Parathyroid adenoma (tissue), 2 donors: ENCODE data around the gene KRTAP5-2.
"Not testable (repeated sequence)": the region's sequence is repeated elsewhere in the genome, so short reads cannot be mapped to it uniquely, and the experiment has no call there.

Experiments
- H2AFZ ChIP-seq: fragments of 300-600 bp; sonication (generic); one replicate; pipeline ENCODE4 v1.7.0; 2017; ENCODE audit warnings: antibody characterized with exemption, mild to moderate bottlenecking
- H3K27ac ChIP-seq: fragments of 300-600 bp; sonication (generic); one replicate; pipeline ENCODE4 v1.7.0; 2017
- H3K27me3 ChIP-seq: fragments of 300-600 bp; sonication (generic); one replicate; pipeline ENCODE4 v1.7.0; 2017; ENCODE audit warnings: low read length; ENCODE audit not compliant: control insufficient read depth, insufficient read depth
- H3K36me3 ChIP-seq: fragments of 300-600 bp; sonication (generic); one replicate; pipeline ENCODE4 v1.7.0; 2017; ENCODE audit warnings: low read length; ENCODE audit not compliant: control insufficient read depth, insufficient read depth
- H3K4me1 ChIP-seq: fragments of 300-600 bp; sonication (generic); one replicate; pipeline ENCODE4 v1.7.0; 2017; ENCODE audit warnings: control low read depth
- H3K4me2 ChIP-seq: fragments of 300-600 bp; sonication (generic); one replicate; pipeline ENCODE4 v1.7.0; 2017; ENCODE audit warnings: low read length
- H3K4me3 ChIP-seq: fragments of 300-600 bp; sonication (generic); one replicate; pipeline ENCODE4 v1.7.0; 2017; ENCODE audit warnings: low read depth, low read length
- H3K79me2 ChIP-seq: fragments of 300-600 bp; sonication (generic); one replicate; pipeline ENCODE4 v1.7.0; 2017; ENCODE audit warnings: control low read depth
- H3K9ac ChIP-seq: fragments of 300-600 bp; sonication (generic); one replicate; pipeline ENCODE4 v1.7.0; 2017; ENCODE audit warnings: mild to moderate bottlenecking
- H3K9me3 ChIP-seq: fragments of 300-600 bp; sonication (generic); one replicate; pipeline ENCODE4 v1.7.0; 2017; ENCODE audit warnings: low read length; ENCODE audit not compliant: control insufficient read depth
- CTCF ChIP-seq: fragments of 300-600 bp; sonication (generic); IDR thresholded peaks from one replicate; pipeline ENCODE4 v1.7.0; 2017; ENCODE audit warnings: antibody characterized with exemption, mild to moderate bottlenecking
- donor health status: primary hyperparathyroidism.

KRTAP5-2 gene

DNA sequence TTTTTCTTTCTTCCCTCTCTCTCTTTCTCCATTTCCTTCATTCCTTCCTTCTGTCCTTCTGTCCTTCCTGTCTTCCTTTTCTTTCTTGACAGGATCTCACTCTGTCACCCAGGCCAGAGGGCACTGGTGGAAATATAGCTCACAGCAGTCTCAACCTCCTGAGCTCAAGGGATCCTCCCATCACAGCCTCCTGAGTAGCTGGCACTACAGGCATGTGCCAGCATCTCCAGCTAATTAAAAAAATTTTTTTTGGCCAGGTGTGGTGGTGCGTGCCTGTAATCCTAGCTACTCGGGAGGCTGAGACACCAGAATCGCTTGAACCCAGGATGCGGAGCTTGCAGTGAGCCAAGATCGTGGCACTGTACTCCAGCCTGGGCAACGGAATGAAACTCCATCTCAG, 21.3 kb downstream of the KRTAP5-2 start:
- Histone ChIP-seq H3K4me1 (no peaks in the 10 kb centered on the region), H3K79me2 (no peaks in the 10 kb centered on the region), H3K9me3 (no peaks in the 10 kb centered on the region), H3K4me3 (no peak overlapping the region), H3K4me2 (no peak overlapping the region), H3K27me3 (no peaks in the 10 kb centered on the region), H2AFZ (no peak overlapping the region), H3K9ac (no peak overlapping the region), H3K36me3 (no peaks in the 10 kb centered on the region), H3K27ac (no peak overlapping the region)
- no peak for TF ChIP-seq CTCF

- H3K9ac ChIP-seq, H3K4me3 ChIP-seq, H2AFZ ChIP-seq, H3K4me2 ChIP-seq, H3K79me2 ChIP-seq, H3K4me1 ChIP-seq, H3K36me3 ChIP-seq, H3K9me3 ChIP-seq, H3K27me3 ChIP-seq, H3K27ac ChIP-seq: not testable (repeated sequence)
Measured at GRCh38 chr11:1575756-1576155, 22.3 kb downstream of the KRTAP5-2 start.

- no peaks in the 10 kb centered on the region for H3K79me2 ChIP-seq
- no peak for TF ChIP-seq CTCF
- H3K4me2 ChIP-seq, result no peak overlapping the region
- no peaks in the 10 kb centered on the region for H3K36me3 ChIP-seq
- H3K4me3 ChIP-seq, result no peak overlapping the region
- no peak overlapping the region for H3K27ac ChIP-seq
- no peaks in the 10 kb centered on the region for H3K27me3 ChIP-seq
- no peaks in the 10 kb centered on the region for H3K9me3 ChIP-seq
- H3K9ac ChIP-seq, result no peak overlapping the region
- H2AFZ ChIP-seq, result no peak overlapping the region
- no peaks in the 10 kb centered on the region for H3K4me1 ChIP-seq
Measured at GRCh38 chr11:1574933-1575242, 23.2 kb downstream of the KRTAP5-2 start.

DNA sequence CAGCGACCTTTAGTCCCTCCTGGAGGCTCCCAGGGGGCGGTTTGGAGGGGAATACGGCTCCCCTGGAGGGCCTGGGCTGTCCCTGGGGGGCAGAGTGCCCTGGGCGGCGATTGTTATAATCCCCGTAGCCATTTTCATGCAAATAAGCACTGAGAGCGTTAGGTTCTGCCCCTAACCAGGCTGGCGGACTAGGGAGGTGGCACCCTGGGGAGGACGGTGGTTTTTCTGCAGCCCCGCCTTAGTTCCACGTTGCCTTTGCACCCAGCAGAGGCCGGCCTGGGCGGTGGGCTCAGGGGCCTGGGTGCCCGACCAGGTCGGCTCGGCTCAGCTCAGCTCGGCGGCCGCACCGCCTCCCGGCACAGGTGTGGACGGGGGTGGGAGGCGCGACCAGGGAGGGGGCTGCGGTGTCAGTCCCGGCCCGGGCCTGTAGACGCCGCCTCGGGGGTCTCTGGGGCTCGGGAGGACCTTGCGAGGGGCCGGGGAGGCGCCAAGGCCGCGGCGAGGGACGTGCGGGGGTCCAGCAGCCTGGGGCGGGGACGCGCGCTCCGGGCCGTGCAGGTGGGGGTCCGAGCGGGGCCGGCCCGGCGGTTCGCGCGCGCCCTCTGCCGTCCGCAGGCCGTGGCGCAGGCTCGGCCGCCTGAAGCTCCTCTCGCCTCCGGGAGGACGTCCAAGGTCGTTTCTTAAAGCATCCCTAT, 23.7 kb downstream of the KRTAP5-2 start:
- no peaks in the 10 kb centered on the region for H3K79me2 ChIP-seq
- H3K9ac ChIP-seq, result no peak overlapping the region
- peak overlapping the region; percentile 68 for H3K4me2 ChIP-seq
- peak overlapping the region; percentile 80 for H2AFZ ChIP-seq
- H3K9me3 ChIP-seq, result no peaks in the 10 kb centered on the region
- no peaks in the 10 kb centered on the region for H3K36me3 ChIP-seq
- H3K27ac ChIP-seq, result peak overlapping the region; percentile 74
- no peaks in the 10 kb centered on the region for H3K4me1 ChIP-seq
- H3K4me3 ChIP-seq, result peak overlapping the region; percentile 46
- peak; percentile 40 for TF ChIP-seq CTCF
- H3K27me3 ChIP-seq, result no peaks in the 10 kb centered on the region

GRCh38 chr11:1573903-1574237, 24.2 kb downstream of the KRTAP5-2 start:
- H3K27me3 ChIP-seq, result no peaks in the 10 kb centered on the region
- H3K27ac ChIP-seq, result peak overlapping the region; percentile 74
- H3K4me3 ChIP-seq, result peak overlapping the region; percentile 53

More at GRCh38 chr11:1573903-1574237, 24.2 kb downstream of the KRTAP5-2 start:
- H3K4me1 ChIP-seq, result no peaks in the 10 kb centered on the region
- H3K9me3 ChIP-seq, result no peaks in the 10 kb centered on the region
- no peak for TF ChIP-seq CTCF
- H3K4me2 ChIP-seq, result peak overlapping the region; percentile 71
- H3K79me2 ChIP-seq, result no peaks in the 10 kb centered on the region
- H3K9ac ChIP-seq, result no peak overlapping the region
- no peaks in the 10 kb centered on the region for H3K36me3 ChIP-seq
- peak overlapping the region; percentile 80 for H2AFZ ChIP-seq
